Stimulated activated CD4-positive, alpha-beta T cell treated with anti-CD3 and anti-CD28 coated beads, Interleukin-2, amount 100 ng/mL, for 4 hours (primary cell): ENCODE measurements around the gene NUP210L.

Experiments
- DNase-seq: peaks from one replicate; pipeline ENCODE4 v3.0.0-alpha.2; 2020; ENCODE audit warnings: low read depth

NUP210L gene

GRCh38 chr1:153963850-153964331 lies 191.0 kb downstream of the NUP210L start:
- no peak for DNase-seq

GRCh38 chr1:153963030-153963849 lies 191.6 kb downstream of the NUP210L start, which contains the start of gene SLC39A1:
Gene SLC39A1, minus strand, starts transcription at chr1:153963537. Its CDS starts 822 bp downstream, at chr1:153962715.
- peak; percentile 91 for DNase-seq

- no peak for DNase-seq
Observed at GRCh38 chr1:153962088-153963029, 192.5 kb downstream of the NUP210L start.

GRCh38 chr1:153961421-153961820 lies 193.5 kb downstream of the NUP210L start:
- DNase-seq, result no peak

GRCh38 chr1:153960206-153960605 lies 194.7 kb downstream of the NUP210L start:
- no peak for DNase-seq

- no peak for DNase-seq
Observed at GRCh38 chr1:153959454-153959853, 195.4 kb downstream of the NUP210L start.

GRCh38 chr1:153958961-153959260 lies 196.0 kb downstream of the NUP210L start:
- DNase-seq, result no peak

- DNase-seq, result peak; percentile 97
Observed at GRCh38 chr1:153958111-153958960, 196.5 kb downstream of the NUP210L start, which contains the start of gene CRTC2. Gene CRTC2, minus strand, starts transcription at chr1:153958612. Its CDS starts 115 bp downstream, at chr1:153958497.

- no peak for DNase-seq
Observed at GRCh38 chr1:153957744-153958110, 197.1 kb downstream of the NUP210L start.

GRCh38 chr1:153956997-153957715 lies 197.7 kb downstream of the NUP210L start:
- DNase-seq, result no peak

- no peak for DNase-seq
Observed at GRCh38 chr1:153954826-153955225, 200.0 kb downstream of the NUP210L start.

- no peak for DNase-seq
Observed at GRCh38 chr1:153953859-153954365, 201.0 kb downstream of the NUP210L start.

- DNase-seq, result no peak
Observed at GRCh38 chr1:153951801-153952200, 203.1 kb downstream of the NUP210L start.

- DNase-seq, result no peak
Observed at GRCh38 chr1:153951183-153951582, 203.7 kb downstream of the NUP210L start.

GRCh38 chr1:153946622-153947241 lies 208.1 kb downstream of the NUP210L start, which contains the start of gene DENND4B:
Gene DENND4B, minus strand, starts transcription at chr1:153946718. Its CDS starts 2,344 bp downstream, at chr1:153944374.
- peak; percentile 64 for DNase-seq

- DNase-seq, result peak; percentile 57
Observed at GRCh38 chr1:153945795-153946621, 208.9 kb downstream of the NUP210L start.

GRCh38 chr1:153945131-153945794 lies 209.6 kb downstream of the NUP210L start:
- DNase-seq, result peak; percentile 63

GRCh38 chr1:153944827-153945117 lies 210.1 kb downstream of the NUP210L start:
- no peak for DNase-seq
